Suprapubic skin (tissue), 4 donors: ENCODE results near the gene ASH1L.

Experiments
- POLR2A ChIP-seq, 2 donors: fragments of 450-650 bp; IDR thresholded peaks; one replicate each; pipeline ENCODE4 v1.6.1; 2017; ENCODE audit warnings: antibody characterized with exemption in 2 of 2, mild to moderate bottlenecking in 2 of 2, moderate library complexity in 2 of 2
- POLR2AphosphoS5 ChIP-seq, 3 donors: sonication (generic); formaldehyde crosslinking; IDR thresholded peaks; one replicate each; pipeline ENCODE4 v1.6.1; 2017; ENCODE audit warnings: antibody characterized with exemption in 3 of 3
- TF ChIP-seq, protein P1 (sequence below), 2 donors: fragments of 200-600 bp in 1 of 2; fragments of 450-650 bp in 1 of 2; sonication (generic) in 1 of 2; IDR thresholded peaks; one replicate each; pipeline ENCODE4 v1.5.1; 2016 to 2019; ENCODE audit warnings: antibody characterized with exemption in 2 of 2, mild to moderate bottlenecking in 1 of 2, moderate library complexity in 1 of 2

DNA sequence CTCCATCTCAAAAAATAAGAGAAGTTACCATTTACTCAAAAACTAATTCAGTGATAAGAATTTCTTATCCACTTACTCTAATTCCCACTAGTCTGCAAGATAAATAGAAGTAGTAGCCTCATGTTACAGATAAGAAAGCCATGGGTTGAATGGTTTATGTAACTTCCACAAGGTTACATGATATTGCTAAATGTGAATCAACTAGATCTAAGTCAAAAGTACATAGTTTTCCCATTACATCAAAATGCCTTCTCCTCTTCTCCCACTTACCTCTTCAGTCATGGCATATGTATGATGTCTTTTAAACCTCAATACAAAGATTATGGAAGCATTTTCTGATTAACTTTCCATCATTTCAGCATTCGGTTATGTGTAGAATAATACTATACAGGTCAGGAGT is 108.5 kb downstream of the ASH1L start:
- no peak for TF ChIP-seq POLR2AphosphoS5 (IDR thresholded peaks at IDR 0.05)
- TF ChIP-seq, protein P1, sequence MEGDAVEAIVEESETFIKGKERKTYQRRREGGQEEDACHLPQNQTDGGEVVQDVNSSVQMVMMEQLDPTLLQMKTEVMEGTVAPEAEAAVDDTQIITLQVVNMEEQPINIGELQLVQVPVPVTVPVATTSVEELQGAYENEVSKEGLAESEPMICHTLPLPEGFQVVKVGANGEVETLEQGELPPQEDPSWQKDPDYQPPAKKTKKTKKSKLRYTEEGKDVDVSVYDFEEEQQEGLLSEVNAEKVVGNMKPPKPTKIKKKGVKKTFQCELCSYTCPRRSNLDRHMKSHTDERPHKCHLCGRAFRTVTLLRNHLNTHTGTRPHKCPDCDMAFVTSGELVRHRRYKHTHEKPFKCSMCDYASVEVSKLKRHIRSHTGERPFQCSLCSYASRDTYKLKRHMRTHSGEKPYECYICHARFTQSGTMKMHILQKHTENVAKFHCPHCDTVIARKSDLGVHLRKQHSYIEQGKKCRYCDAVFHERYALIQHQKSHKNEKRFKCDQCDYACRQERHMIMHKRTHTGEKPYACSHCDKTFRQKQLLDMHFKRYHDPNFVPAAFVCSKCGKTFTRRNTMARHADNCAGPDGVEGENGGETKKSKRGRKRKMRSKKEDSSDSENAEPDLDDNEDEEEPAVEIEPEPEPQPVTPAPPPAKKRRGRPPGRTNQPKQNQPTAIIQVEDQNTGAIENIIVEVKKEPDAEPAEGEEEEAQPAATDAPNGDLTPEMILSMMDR (IDR thresholded peaks at IDR 0.05), result no peak
- TF ChIP-seq POLR2A (IDR thresholded peaks at IDR 0.05), result no peak
